HG03457 (cell line): Measurements from ENCODE around the gene FHL1.

Source experiments
- ATAC-seq: cut with Tn5 transposase; IDR thresholded peaks from one replicate; pipeline ENCODE4 v1.9.1; 2021; ENCODE audit warnings: moderate number of reproducible peaks; ENCODE audit not compliant: unreplicated experiment

Gene FHL1

DNA sequence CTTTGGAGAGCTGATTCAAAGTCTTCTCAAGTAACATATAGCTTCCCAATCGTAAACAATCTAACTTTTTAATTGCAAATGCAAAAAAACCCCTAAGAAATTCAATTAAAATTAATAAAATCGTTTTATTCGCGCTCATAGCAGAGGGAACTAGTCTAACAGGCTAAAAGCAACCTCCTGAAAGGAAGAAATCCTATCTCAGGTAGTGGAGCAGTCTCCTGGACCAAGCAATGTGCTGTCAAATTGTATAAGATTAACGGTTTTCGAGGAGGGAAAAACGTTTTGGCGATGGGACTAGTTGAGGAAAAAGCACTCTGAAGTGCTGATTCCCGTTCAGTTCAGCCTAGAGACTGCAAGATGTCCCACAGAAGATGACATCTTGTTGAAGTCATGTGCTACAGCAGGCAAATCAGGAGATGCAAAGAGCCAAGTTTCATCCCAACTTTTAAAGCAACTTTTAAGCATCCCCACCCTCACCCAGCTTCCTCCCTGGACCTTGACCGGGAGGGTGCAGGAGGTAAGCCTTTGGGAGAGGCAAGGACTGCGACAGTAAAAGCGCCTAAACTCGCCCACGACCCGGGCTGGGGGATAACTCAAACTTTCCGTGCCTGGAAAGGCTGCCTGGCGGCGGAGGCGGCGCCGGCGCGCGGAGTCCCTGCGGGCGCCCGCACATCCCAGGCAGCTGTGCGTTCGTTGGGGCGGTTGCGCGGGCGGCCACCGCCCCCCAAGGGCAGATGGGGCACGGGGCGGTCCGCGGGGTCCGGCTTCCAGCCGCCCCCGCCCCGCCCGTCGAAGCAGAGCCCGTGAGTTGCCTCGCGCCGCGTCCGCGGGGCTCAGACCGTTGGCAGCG lies 103.1 kb downstream of the FHL1 start:
- ATAC-seq, result peak; percentile 11

GRCh38 chrX:136251041-136251991 lies 104.0 kb downstream of the FHL1 start, which contains the start of gene MAP7D3:
Gene MAP7D3, minus strand, starts transcription at chrX:136251400. Its CDS starts 42 bp downstream, at chrX:136251358.
- peak; percentile 83 for ATAC-seq

- ATAC-seq, result no peak
These were observed 108.2 kb downstream of the FHL1 start for GRCh38 chrX:136255541-136255940.

- ATAC-seq, result no peak
These were observed 108.7 kb downstream of the FHL1 start for GRCh38 chrX:136256026-136256425.

GRCh38 chrX:136258951-136259350 lies 111.6 kb downstream of the FHL1 start:
- no peak for ATAC-seq

DNA sequence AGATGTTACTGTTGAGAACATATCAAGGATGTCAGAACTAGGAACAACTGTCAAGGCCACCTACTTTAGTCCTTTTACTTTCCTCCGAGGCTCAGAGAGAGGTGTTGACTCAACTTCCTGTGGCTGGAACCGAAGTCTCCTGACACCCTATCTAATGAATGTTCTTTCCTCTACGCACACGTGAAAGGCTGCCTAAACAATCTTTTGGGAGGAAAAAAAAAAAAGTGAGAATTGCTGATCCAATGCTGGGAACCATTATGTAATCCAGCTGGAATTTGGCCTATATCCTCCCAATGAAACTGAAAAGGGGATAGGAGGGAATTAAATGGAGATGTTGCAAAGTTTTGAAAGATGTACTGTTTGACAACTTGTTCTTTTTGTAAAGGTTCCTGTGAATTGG lies 112.2 kb downstream of the FHL1 start:
- ATAC-seq, result no peak

- ATAC-seq, result no peak
These were observed 113.4 kb downstream of the FHL1 start for GRCh38 chrX:136260776-136261175.
